Measurements from ENCODE around the gene GH1. TPM values are rescaled to one million over a fixed set of nuclear protein-coding genes. Genes with fewer than 3 reads are reported as not detected.
A peak's percentile ranks its signal among the peaks of the same experiment; 100 is the strongest.

The GH1 gene
- total and polyA plus RNA-seq, 2 donors (not counting 1 experiment from before 2014, with no cell fraction given) = 1.7 to 2.3 TPM

- Mint-ChIP-seq H3K4me1 (peaks cover 30% of the 10 kb centered on the region), H3K27me3 (no peaks in the 10 kb centered on the region), H3K27ac (peak overlapping the region; percentile 80), H3K4me3 (no peak overlapping the region), H3K9me3 (ENCODE audit: insufficient read depth) (no peaks in the 10 kb centered on the region)
- 97% methylated on average over 2 of the region's 4 CpGs for WGBS (ENCODE audit: insufficient coverage)
- Histone ChIP-seq H3K27me3 (replicated peaks in 1 of 4; ENCODE audit: control extremely low read depth in 1 of 4, control insufficient read depth in 3 of 4, insufficient read depth in 4 of 4, low read length in 3 of 4) (no peaks in the 10 kb centered on the region), H3K27ac (ENCODE audit: low read length in 2 of 2) (no peak overlapping the region), H3K9me3 (ENCODE audit: control extremely low read depth in 1 of 3, control insufficient read depth in 2 of 3, insufficient read depth in 1 of 3, low read length in 2 of 3) (no peaks in the 10 kb centered on the region), H4K20me1 (ENCODE audit: control insufficient read depth, insufficient read depth, low read length, poor library complexity, severe bottlenecking) (no peaks in the 10 kb centered on the region), H3K36me3 (replicated peaks in 1 of 2; ENCODE audit: control extremely low read depth in 1 of 2, control insufficient read depth in 1 of 2, extremely low read depth in 1 of 2, insufficient read depth in 2 of 2, low read length in 1 of 2) (no peaks in the 10 kb centered on the region), H3K4me1 (ENCODE audit: control insufficient read depth in 2 of 2, insufficient read depth in 2 of 2, low read length in 2 of 2) (peaks cover 32 to 49% of the 10 kb centered on the region in 2 donors), H3K4me2 (replicated peaks; ENCODE audit: low read depth, low read length, poor library complexity, severe bottlenecking) (no peak overlapping the region), H3K9ac (ENCODE audit: low read length) (no peak overlapping the region), H3K4me3 (ENCODE audit: control extremely low read depth in 1 of 5, extremely low read depth in 1 of 5, insufficient read depth in 1 of 5, low read depth in 2 of 5, low read length in 4 of 5) (no peak overlapping the region), H3K79me2 (ENCODE audit: control insufficient read depth, insufficient read depth, low read length) (no peaks in the 10 kb centered on the region), H2AFZ (ENCODE audit: insufficient read depth, low read depth, low read length, poor library complexity, severe bottlenecking) (no peak overlapping the region)
- intact Hi-C loops (cut with micrococcal nuclease) = no loop called here
- CTCF ChIA-PET = interaction anchor here (1.2 to 14.6 kb wide), 7 partner anchors 9 to 178 kb away, joined by 3 to 504 read pairs (median 16); partner anchors contain the start of genes CD79B, CSHL1, GH1 and ICAM2
- TF ChIP-seq EZH2 (IDR thresholded peaks at IDR 0.05; ENCODE audit: borderline replicate concordance, insufficient read depth, low read depth, low read length, poor library complexity, severe bottlenecking) (no peak), CTCF (IDR thresholded peaks at IDR 0.05) (no peak)
- POLR2A ChIA-PET = interaction anchor here (1.2 to 1.3 kb wide), 2 partner anchors 9 to 12 kb away, joined by 3 to 4 read pairs; no protein-coding TSS in a partner anchor
- no peak for DNase-seq
- ATAC-seq (ENCODE audit: low read depth) = no peak
These were observed 37.2 kb upstream of the GH1 start for GRCh38 chr17:63955791-63956190.

- DNase-seq = peak; percentile 19
- POLR2A ChIA-PET = interaction anchor here (1.2 to 1.3 kb wide), 3 partner anchors 9 to 20 kb away, joined by 3 to 5 read pairs (median 4); no protein-coding TSS in a partner anchor
- no peak overlapping the region for H3K4me3 ChIP-seq (ENCODE audit: control extremely low read depth in 1 of 5, extremely low read depth in 1 of 5, insufficient read depth in 1 of 5, low read depth in 2 of 5, low read length in 4 of 5)
- Mint-ChIP-seq H3K4me3 (peak overlapping the region; percentile 15), H3K27me3 (no peaks in the 10 kb centered on the region), H3K9me3 (ENCODE audit: insufficient read depth) (no peaks in the 10 kb centered on the region), H3K27ac (peak overlapping the region; percentile 96), H3K4me1 (peaks cover 31% of the 10 kb centered on the region)
- no peaks in the 10 kb centered on the region for H3K27me3 ChIP-seq (replicated peaks in 1 of 4; ENCODE audit: control extremely low read depth in 1 of 4, control insufficient read depth in 3 of 4, insufficient read depth in 4 of 4, low read length in 3 of 4)
- 82% methylated on average over 7 of the region's 11 CpGs for WGBS (ENCODE audit: insufficient coverage)
- H3K27ac ChIP-seq (ENCODE audit: low read length in 2 of 2) = peak overlapping the region; percentile 79 to 82
- no peaks in the 10 kb centered on the region for H3K36me3 ChIP-seq (replicated peaks in 1 of 2; ENCODE audit: control extremely low read depth in 1 of 2, control insufficient read depth in 1 of 2, extremely low read depth in 1 of 2, insufficient read depth in 2 of 2, low read length in 1 of 2)
- H3K4me1 ChIP-seq (ENCODE audit: control insufficient read depth in 2 of 2, insufficient read depth in 2 of 2, low read length in 2 of 2) = peaks cover 36 to 52% of the 10 kb centered on the region in 2 donors
- H3K9me3 ChIP-seq (ENCODE audit: control extremely low read depth in 1 of 3, control insufficient read depth in 2 of 3, insufficient read depth in 1 of 3, low read length in 2 of 3) = no peaks in the 10 kb centered on the region
- no peaks in the 10 kb centered on the region for H4K20me1 ChIP-seq (ENCODE audit: control insufficient read depth, insufficient read depth, low read length, poor library complexity, severe bottlenecking)
- no peak overlapping the region for H2AFZ ChIP-seq (ENCODE audit: insufficient read depth, low read depth, low read length, poor library complexity, severe bottlenecking)
- no peak overlapping the region for H3K9ac ChIP-seq (ENCODE audit: low read length)
- TF ChIP-seq EZH2 (IDR thresholded peaks at IDR 0.05; ENCODE audit: borderline replicate concordance, insufficient read depth, low read depth, low read length, poor library complexity, severe bottlenecking) (no peak), CTCF (IDR thresholded peaks at IDR 0.05) (peak; percentile 6)
- intact Hi-C loops (cut with micrococcal nuclease) = no loop called here
- H3K79me2 ChIP-seq (ENCODE audit: control insufficient read depth, insufficient read depth, low read length) = no peaks in the 10 kb centered on the region
- no peak for ATAC-seq (ENCODE audit: low read depth)
- H3K4me2 ChIP-seq (replicated peaks; ENCODE audit: low read depth, low read length, poor library complexity, severe bottlenecking) = no peak overlapping the region
- CTCF ChIA-PET = interaction anchor here (1.2 to 14.6 kb wide), 10 partner anchors 9 to 179 kb away, joined by 3 to 504 read pairs (median 19); partner anchors contain the start of genes CD79B, CSHL1, GH1 and ICAM2
These were observed 36.6 kb upstream of the GH1 start for GRCh38 chr17:63955232-63955631.
